GM19455 (cell line): Measurements from ENCODE around the gene U2AF2.

ENCODE experiments used
- ATAC-seq: cut with Tn5 transposase; IDR thresholded peaks from one replicate; pipeline ENCODE4 v1.9.1; 2021; ENCODE audit not compliant: unreplicated experiment

The U2AF2 gene

DNA sequence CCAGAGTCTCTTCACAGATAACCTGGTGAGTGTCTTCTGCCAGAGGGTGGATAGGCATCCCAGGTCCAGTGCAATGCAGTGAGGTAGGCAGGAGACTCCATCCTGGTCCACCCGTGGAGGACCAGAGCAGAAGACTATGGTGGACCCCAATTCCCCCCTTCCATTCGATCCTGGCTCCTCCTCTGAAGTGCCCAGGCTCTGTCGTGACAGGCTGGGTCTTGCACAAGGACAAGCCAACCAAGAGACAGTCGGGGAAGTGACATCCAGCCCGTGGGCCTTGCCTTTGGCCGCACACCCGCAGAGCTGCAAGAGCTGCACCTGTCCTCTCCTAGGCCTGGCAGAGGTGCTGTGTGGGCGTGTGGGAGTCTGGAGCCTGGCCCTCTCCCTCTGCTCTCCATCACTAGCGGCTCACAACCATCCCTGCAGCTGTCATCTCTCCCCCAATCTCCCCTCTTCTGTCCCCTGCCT is 33.6 kb upstream of the U2AF2 start:
- ATAC-seq, result no peak

DNA sequence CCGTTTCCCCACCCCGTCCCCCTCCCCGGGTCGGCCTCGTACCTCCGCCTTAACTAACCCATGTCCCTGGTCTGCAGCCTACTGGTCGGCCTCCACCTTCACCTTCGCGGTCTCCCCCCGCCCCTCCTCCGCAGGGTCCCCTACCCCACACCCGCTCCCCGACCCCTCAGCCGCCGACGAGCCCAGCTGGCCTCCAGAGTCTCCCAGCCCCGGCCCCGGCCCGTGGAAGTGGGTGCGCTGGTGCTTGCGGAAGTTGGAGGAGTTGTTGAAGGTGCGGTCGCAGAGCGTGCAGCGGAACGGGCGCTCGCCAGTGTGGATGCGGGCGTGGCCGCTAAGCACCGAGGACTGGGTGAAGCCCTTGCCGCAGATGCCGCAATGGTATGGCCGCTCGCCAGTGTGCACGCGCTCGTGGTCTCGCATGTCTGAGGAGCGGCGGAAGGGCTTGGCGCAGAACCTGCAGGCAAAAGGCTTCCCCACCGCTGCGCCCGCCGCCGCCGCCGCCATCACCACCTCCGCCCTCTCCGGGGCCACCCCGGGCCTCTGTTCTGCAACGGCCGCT is 33.1 kb upstream of the U2AF2 start:
- ATAC-seq, result no peak

GRCh38 chr19:55622242-55622969 is 32.4 kb upstream of the U2AF2 start:
- ATAC-seq, result no peak

GRCh38 chr19:55623130-55623529 is 31.7 kb upstream of the U2AF2 start:
- ATAC-seq, result no peak

DNA sequence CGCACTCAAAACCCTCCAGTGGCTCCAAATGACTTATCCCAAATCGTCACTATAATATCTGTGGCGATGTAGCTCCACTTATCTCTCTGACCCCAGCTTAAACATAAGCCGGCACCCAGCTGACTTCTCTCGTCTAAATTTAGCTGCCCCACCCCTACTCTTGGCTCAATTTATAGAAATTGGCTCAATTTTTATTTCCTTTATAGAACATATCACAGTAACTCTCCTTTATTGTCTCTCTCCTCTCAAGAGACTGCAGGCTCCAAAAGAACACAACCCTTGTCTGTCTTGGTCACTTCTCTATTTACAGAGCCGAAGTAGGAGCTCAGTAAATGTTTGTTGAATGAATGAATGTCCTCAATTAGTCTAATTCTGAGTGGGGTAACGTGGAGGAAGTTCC is 31.3 kb upstream of the U2AF2 start:
- ATAC-seq, result no peak

GRCh38 chr19:55624109-55625003 is 30.5 kb upstream of the U2AF2 start, which contains the start of gene ZNF784:
Gene ZNF784 (minus strand): TSS chr19:55624566. CDS start chr19:55624561, 5 bp downstream.
- ATAC-seq, result no peak

DNA sequence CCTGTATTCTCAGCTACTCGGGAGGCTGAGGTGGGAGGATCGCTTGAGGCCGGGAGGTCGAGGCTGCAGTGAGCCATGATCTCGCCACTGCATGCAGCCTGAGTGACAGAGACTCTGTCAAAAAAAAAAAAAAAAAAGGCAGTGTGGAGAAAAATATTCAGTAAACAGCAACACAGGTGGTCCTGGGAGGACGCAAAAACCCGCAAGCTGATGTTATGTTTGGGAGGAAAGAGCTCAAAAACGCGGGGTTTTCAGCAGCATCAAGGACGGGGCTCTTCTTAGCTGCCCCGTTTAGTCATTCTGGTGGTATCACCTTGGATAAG is 29.9 kb upstream of the U2AF2 start:
- ATAC-seq, result no peak

DNA sequence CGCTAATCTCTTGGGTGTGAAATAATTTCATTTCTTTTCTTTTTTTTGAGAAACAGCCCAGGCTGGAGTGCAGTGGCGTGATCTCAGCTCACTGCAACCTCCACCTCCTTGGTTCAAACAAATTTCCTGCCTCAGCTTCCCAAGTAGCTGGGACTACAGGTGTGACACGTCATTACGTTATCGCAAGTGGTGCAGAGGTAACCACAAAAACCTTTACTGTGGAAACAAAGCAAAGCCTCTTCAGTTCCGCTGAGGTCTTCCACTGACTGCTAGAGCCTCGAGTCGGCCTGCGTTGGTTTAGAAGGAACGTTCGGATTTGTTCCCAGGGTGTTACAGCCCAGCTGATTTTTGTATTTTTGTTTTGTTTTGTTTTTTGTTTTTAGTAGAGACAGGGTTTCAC is 28.5 kb upstream of the U2AF2 start:
- ATAC-seq, result no peak

DNA sequence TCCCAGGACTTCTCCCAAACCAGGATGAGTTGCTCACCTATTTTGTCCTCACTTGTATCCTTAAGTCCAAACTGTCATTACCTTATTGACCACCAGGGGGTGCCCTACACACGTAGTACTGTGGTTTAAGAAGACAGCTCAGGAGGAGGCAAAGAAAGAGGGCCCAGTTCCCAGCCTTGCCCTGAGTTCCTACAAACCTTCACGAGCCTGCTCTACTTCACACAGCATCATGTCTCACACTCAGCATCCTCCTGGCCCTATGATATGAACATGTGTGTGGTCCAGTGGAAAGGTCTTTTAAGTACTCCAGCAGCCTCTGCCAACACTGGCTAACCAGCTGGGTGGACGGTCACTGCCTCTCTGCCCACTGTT is 22.4 kb upstream of the U2AF2 start:
- no peak for ATAC-seq

GRCh38 chr19:55633861-55634260 is 21.0 kb upstream of the U2AF2 start:
- ATAC-seq, result no peak

DNA sequence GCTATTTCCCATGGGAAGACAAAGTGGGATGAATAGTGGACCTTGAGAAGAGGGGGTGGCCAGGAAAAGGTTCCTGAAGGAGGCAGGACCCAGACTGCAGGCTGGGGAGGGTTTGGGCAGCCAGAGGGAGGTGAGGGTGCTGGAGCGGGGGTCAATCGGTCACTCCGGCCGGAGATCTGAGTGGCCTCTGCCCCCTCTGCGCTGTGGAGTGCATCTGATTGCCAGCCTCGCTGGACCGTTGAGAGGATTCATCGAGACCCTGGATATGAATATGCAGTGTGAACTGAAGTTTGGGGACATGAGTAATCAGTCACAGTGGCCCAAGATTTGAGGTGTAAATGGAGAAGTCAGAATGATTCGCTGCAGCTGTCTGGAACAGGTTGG is 19.5 kb upstream of the U2AF2 start:
- no peak for ATAC-seq

- no peak for ATAC-seq
Measured at GRCh38 chr19:55635856-55636440, 18.9 kb upstream of the U2AF2 start.

- ATAC-seq, result no peak
Measured at GRCh38 chr19:55636723-55637122, 18.1 kb upstream of the U2AF2 start.

DNA sequence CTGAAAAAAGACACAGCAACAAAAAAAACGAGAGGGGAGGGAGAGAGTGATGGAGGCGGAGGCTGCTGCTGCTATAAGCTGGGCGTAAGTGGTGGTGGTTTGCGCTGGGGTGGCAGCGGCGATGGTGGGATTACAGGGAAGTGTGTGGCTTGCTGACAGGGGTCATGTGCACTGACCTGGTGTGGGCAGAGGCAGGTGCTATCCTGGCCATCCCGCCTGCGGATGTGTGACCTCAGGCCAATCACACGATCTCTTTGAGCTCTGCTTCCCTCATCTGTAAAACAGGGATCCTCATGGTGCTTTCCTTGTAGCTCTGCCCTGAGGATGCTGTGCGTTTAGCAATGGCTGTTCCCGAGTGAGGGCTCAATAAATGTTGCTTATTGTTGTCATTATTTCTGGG is 17.3 kb upstream of the U2AF2 start:
- no peak for ATAC-seq

- ATAC-seq, result no peak
Measured at GRCh38 chr19:55638864-55639359, 15.9 kb upstream of the U2AF2 start.

GRCh38 chr19:55640043-55640576 is 14.7 kb upstream of the U2AF2 start:
- ATAC-seq, result no peak

- ATAC-seq, result no peak
Measured at GRCh38 chr19:55640577-55641425, 14.0 kb upstream of the U2AF2 start, which contains the start of gene ZNF580. Gene ZNF580 (plus strand): TSS chr19:55641002. CDS start chr19:55642509, 1,507 bp downstream.

DNA sequence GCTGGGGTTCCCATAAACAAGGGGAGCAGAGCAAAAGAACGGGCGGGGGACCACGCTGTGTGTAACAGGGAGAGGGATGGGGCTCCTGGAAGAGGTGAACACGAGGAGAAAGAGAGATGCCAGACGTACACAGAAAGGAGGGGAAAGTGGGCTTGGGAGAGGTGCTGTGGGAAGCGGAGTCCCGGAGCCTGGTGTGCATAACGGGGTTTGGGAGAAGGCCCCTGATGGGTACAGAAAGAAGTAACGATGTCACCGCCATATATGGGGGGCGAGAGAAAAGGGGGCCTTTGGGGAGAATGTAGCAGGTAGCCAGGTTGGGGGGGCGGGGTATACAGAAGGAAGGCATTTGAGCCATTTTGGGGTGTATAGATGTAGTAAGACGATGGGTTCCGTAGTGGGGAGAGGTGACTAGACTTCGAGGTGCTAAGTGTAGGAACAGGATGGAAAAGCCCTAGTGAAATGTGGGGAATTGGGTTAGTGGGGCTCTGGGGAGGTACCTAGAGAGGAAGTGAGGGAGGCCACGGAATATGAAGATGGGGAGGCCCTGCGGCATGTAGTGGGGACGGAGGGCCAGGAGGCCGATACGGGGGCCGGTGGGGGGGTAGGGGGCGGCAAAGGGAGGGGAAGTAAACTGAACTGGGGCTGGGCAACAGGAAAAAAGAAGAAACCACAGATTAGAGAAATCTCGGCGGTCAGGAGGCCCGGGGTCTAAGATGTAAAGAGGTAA is 13.2 kb upstream of the U2AF2 start:
- no peak for ATAC-seq
